ENCODE results near the gene ABHD8. TPM values are rescaled to one million over a fixed set of nuclear protein-coding genes. Genes with fewer than 3 reads are reported as not detected.

The ABHD8 gene
- total and polyA plus RNA-seq, 12 donors, result 2.3 to 60.0 (median 35.8) TPM

- TF ChIP-seq CTCF (IDR thresholded peaks at IDR 0.05), result no peak
- TF ChIP-seq POLR2A (IDR thresholded peaks at IDR 0.05), result peak in 1 of 2 donors; percentile 47
- 0% methylated on average over 18 to 41 of the region's 41 CpGs for WGBS, 4 donors
- H3K27me3 ChIP-seq, result no peaks in the 10 kb centered on the region
- H3K9me3 ChIP-seq (replicated peaks in 1 of 3), result no peaks in the 10 kb centered on the region
- DNase-seq, result peak; percentile 94 to 99 (median 99)
- H3K4me3 ChIP-seq, result peak within 1 kb of the TSS; percentile 63 to 100 (median 74)
- peaks cover 19 to 26% of the 10 kb centered on the region in 2 donors for H3K4me1 ChIP-seq (replicated peaks in 1 of 2)
- H3K27ac ChIP-seq, result peak within 1 kb of the TSS; percentile 87 to 100 (median 92)
- intact Hi-C loops (cut with DNase I), result no loop called here
- no peaks in the 10 kb centered on the region for H3K36me3 ChIP-seq (replicated peaks in 1 of 2)
These were observed 33.8 kb upstream of the ABHD8 start, which contains the start of gene GTPBP3 for GRCh38 chr19:17336872-17337674. Gene GTPBP3, plus strand, starts transcription at chr19:17337553. Its CDS starts 59 bp downstream, at chr19:17337612.

GRCh38 chr19:17335575-17335974 is 32.4 kb upstream of the ABHD8 start:
- intact Hi-C loops (cut with DNase I), result no loop called here
- Histone ChIP-seq H3K27me3 (no peaks in the 10 kb centered on the region), H3K4me3 (no peak overlapping the region), H3K36me3 (replicated peaks in 1 of 2) (no peaks in the 10 kb centered on the region), H3K4me1 (replicated peaks in 1 of 2) (peaks cover 11 to 26% of the 10 kb centered on the region in 2 donors), H3K27ac (no peak overlapping the region), H3K9me3 (replicated peaks in 1 of 3) (no peaks in the 10 kb centered on the region)
- WGBS, 4 donors, result 60 to 66% (median 65%) methylated on average over 10 of the region's 10 CpGs
- no peak for TF ChIP-seq POLR2A (IDR thresholded peaks at IDR 0.05)
- TF ChIP-seq CTCF (IDR thresholded peaks at IDR 0.05), result no peak
- DNase-seq, result peak in 2 of 7 donors; percentile 33 to 54

- H3K27me3 ChIP-seq, result no peaks in the 10 kb centered on the region
- DNase-seq, result peak; percentile 92 to 96 (median 94)
- H3K36me3 ChIP-seq (replicated peaks in 1 of 2), result no peaks in the 10 kb centered on the region
- peak within 1 kb of the TSS; percentile 6 to 76 (median 50) for H3K4me3 ChIP-seq
- intact Hi-C loops (cut with DNase I), result no loop called here
- peaks cover 8 to 26% of the 10 kb centered on the region in 2 donors for H3K4me1 ChIP-seq (replicated peaks in 1 of 2)
- peak within 1 kb of the TSS; percentile 72 to 91 (median 83) for H3K27ac ChIP-seq
- H3K9me3 ChIP-seq (replicated peaks in 1 of 3), result no peaks in the 10 kb centered on the region
- WGBS, 4 donors, result 2 to 8% (median 4%) methylated on average over 30 to 86 of the region's 86 CpGs
- no peak for TF ChIP-seq CTCF (IDR thresholded peaks at IDR 0.05)
- TF ChIP-seq POLR2A (IDR thresholded peaks at IDR 0.05), result peak in 1 of 2 donors; percentile 79
These were observed 31.5 kb upstream of the ABHD8 start, which contains the start of gene ANO8 for GRCh38 chr19:17334414-17335409. Gene ANO8, minus strand, starts transcription at chr19:17334855. Its CDS starts 185 bp downstream, at chr19:17334670.

Measured in adrenal gland (tissue), 12 donors.